Measurements from ENCODE around the gene TRERF1.

Gene TRERF1

GRCh38 chr6:42175860-42176259, 275.9 kb downstream of the TRERF1 start:
- DNase-seq: no peak

Measured in CD4-positive, alpha-beta T cell treated with Interleukin-1 beta for 1 hour (primary cell).